Measurements from ENCODE around the gene VPS8. TPM values are rescaled to one million over a fixed set of nuclear protein-coding genes. Genes with fewer than 3 reads are reported as not detected.

The VPS8 gene
- total RNA-seq, 2 experiments from 2014 or later: 30.2 to 33.3 TPM

DNA sequence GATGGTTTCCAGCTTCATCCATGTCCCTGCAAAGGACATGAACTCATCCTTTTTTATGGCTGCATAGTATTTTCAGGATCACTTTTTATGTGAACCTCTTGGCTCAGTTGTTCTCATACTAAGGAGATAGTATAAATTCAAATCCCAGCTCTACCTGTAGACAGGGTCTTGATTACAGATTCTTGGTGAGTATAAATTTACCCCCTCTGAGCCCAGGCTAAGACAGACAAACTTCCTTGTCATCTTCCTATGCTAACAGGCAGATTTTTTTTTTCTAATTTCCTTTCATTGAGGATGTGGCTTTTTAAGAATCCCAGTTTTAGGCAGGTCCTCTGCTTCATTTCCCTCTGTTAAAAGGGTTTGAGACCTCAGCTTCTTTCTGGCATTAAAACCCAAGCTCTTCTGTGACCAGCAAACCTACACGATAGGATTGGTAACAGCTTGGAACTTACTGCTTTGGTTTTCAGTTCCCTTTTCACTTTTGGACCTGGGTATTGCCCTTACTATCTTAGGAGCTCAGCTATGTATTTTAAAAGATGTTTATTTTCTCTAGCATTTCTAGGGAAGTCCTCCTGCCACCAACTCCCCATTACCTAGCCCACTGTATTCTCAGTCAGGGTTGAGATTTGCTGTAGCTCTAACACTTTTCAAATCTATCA lies 72.5 kb downstream of the VPS8 start:
- H3K9me3 Mint-ChIP-seq: no peaks in the 10 kb centered on the region
- no peaks in the 10 kb centered on the region for H3K4me1 Mint-ChIP-seq (ENCODE audit: low read depth)
- peaks cover 10% of the 10 kb centered on the region for H3K36me3 Mint-ChIP-seq (ENCODE audit: low read depth)
- intact Hi-C loops (cut with micrococcal nuclease): loop anchor here (5.0 kb wide), 1 partner anchor 293 kb away; no protein-coding TSS in a partner anchor
- no peak overlapping the region for H3K27ac Mint-ChIP-seq
- no peak for DNase-seq
- no peaks in the 10 kb centered on the region for H3K27me3 Mint-ChIP-seq
- no peak for ATAC-seq
- CTCF ChIA-PET: interaction anchor here (1.0 to 1.4 kb wide), 3 partner anchors 10 to 18 kb away, joined by 3 to 4 read pairs (median 3); no protein-coding TSS in a partner anchor
- H3K4me3 Mint-ChIP-seq: no peak overlapping the region
- POLR2A ChIA-PET: no interaction called here
- TF ChIP-seq, protein P1, sequence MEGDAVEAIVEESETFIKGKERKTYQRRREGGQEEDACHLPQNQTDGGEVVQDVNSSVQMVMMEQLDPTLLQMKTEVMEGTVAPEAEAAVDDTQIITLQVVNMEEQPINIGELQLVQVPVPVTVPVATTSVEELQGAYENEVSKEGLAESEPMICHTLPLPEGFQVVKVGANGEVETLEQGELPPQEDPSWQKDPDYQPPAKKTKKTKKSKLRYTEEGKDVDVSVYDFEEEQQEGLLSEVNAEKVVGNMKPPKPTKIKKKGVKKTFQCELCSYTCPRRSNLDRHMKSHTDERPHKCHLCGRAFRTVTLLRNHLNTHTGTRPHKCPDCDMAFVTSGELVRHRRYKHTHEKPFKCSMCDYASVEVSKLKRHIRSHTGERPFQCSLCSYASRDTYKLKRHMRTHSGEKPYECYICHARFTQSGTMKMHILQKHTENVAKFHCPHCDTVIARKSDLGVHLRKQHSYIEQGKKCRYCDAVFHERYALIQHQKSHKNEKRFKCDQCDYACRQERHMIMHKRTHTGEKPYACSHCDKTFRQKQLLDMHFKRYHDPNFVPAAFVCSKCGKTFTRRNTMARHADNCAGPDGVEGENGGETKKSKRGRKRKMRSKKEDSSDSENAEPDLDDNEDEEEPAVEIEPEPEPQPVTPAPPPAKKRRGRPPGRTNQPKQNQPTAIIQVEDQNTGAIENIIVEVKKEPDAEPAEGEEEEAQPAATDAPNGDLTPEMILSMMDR (IDR thresholded peaks at IDR 0.05): no peak

DNA sequence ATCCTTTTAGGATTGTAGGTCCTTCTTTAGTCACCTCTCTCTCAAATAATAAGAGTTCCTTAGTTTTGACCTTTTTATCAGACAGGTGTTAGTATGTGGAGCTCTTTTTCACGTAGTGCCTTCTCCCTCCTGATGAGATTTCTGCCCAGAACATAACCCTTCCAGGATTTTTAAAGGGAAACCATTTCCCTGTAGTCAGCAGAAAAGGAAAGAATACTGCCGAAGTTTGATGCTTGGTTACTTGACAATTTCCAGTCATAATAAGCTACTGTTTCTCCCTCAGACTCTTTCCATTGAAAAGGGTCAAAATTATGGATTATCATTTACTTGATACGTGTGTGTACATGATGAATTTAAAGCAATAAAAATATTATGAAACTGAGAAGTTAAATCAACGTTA lies 73.1 kb downstream of the VPS8 start:
- H3K36me3 Mint-ChIP-seq (ENCODE audit: low read depth): peaks cover 10% of the 10 kb centered on the region
- TF ChIP-seq, protein P1 (IDR thresholded peaks at IDR 0.05): no peak
- no peaks in the 10 kb centered on the region for H3K27me3 Mint-ChIP-seq
- H3K4me1 Mint-ChIP-seq (ENCODE audit: low read depth): no peaks in the 10 kb centered on the region
- H3K27ac Mint-ChIP-seq: no peak overlapping the region
- ChIA-PET POLR2A (no interaction called here), CTCF (interaction anchor here (1.2 to 1.4 kb wide), 2 partner anchors 13 to 18 kb away, joined by 3 to 4 read pairs; no protein-coding TSS in a partner anchor)
- no peak overlapping the region for H3K4me3 Mint-ChIP-seq
- no peaks in the 10 kb centered on the region for H3K9me3 Mint-ChIP-seq
- intact Hi-C loops (cut with micrococcal nuclease): no loop called here
- ATAC-seq (no peak), DNase-seq (no peak)

DNA sequence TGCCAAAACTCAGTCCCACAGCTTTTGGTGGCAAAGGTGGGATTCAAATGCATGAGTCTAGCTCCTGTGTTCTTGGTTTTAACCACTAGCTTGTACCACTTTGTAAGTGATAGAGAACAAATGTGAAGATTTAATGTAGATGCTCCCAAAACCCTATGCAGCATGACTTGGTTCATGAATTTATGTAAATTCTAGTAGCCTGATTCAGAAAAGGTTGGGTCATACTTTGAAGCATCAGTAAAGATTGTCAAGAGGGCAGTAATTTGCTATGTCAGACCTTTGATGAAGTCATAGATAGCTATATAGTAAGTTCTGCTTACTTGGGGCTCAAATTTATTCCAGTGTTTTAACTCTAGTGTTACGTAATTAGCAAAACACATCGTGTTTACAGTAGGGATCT lies 75.6 kb downstream of the VPS8 start:
- Mint-ChIP-seq H3K9me3 (no peaks in the 10 kb centered on the region), H3K27ac (no peak overlapping the region), H3K4me1 (ENCODE audit: low read depth) (no peaks in the 10 kb centered on the region), H3K36me3 (ENCODE audit: low read depth) (peaks cover 10% of the 10 kb centered on the region), H3K27me3 (no peaks in the 10 kb centered on the region), H3K4me3 (no peak overlapping the region)
- POLR2A ChIA-PET: no interaction called here
- DNase-seq (no peak), ATAC-seq (no peak)
- intact Hi-C loops (cut with micrococcal nuclease): no loop called here
- TF ChIP-seq, protein P1 (IDR thresholded peaks at IDR 0.05): no peak
- CTCF ChIA-PET: no interaction called here

DNA sequence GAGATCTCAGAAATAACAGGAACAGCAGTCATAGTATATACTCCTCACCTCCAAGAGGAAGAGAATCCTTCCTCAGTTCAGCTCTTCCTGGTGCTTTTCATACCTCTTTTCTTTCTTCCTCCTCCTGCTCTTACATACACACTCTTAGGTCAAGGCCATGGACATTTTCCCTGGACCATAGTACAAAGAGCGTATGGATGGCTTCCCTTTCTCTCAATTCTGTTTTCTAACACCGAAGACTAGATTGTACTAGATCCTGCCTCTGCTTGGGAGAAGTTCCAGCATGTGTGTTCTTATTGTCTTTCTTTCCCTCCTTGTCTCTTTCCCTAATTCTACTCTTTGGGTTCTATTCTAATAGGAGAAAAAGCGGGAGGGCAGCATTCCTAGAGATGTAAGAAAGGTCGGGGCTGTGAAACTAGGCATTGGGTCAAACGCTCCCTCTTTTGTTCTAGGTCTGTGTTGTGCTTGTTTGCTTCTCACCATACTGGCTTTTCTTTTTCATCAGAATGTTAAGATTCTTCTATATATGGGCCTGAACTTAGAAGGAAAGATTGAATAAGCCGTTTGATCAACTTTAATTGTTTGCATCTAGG lies 77.4 kb downstream of the VPS8 start:
- H3K36me3 Mint-ChIP-seq (ENCODE audit: low read depth): no peaks in the 10 kb centered on the region

DNA sequence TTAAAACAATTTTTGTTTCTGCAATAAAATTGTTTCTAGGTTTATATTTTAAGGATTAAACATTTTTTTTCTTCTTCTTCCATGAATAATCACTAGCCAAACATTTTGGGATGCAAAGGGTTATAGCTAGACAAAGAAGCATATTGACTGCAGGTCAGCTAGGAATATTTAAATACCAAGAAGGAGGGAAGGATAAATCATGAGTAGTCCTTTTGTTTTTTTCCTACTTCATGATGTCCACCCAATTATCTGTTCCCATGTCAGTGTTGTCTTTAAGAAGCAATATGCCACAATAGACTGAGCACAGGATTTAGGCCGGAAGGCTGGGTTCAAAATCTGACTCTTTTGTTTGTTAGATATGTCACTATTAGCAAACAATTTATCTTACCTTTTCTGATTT lies 82.1 kb downstream of the VPS8 start:
- no peaks in the 10 kb centered on the region for H3K9me3 Mint-ChIP-seq
- ChIA-PET POLR2A (no interaction called here), CTCF (no interaction called here)
- TF ChIP-seq, protein P1 (IDR thresholded peaks at IDR 0.05): no peak
- no peak overlapping the region for H3K27ac Mint-ChIP-seq
- intact Hi-C loops (cut with micrococcal nuclease): no loop called here
- H3K27me3 Mint-ChIP-seq: no peaks in the 10 kb centered on the region
- no peaks in the 10 kb centered on the region for H3K4me1 Mint-ChIP-seq (ENCODE audit: low read depth)
- peaks cover 3% of the 10 kb centered on the region for H3K36me3 Mint-ChIP-seq (ENCODE audit: low read depth)
- H3K4me3 Mint-ChIP-seq: no peak overlapping the region
- DNase-seq (no peak), ATAC-seq (no peak)

More for the DNA sequence above, 77.4 kb downstream of the VPS8 start:
- ATAC-seq (no peak), DNase-seq (no peak)
- ChIA-PET CTCF (interaction anchor here (1.2 kb wide), 1 partner anchor 10 kb away, joined by 3 read pairs; no protein-coding TSS in a partner anchor), POLR2A (no interaction called here)
- H3K27me3 Mint-ChIP-seq: no peaks in the 10 kb centered on the region
- H3K27ac Mint-ChIP-seq: no peak overlapping the region
- intact Hi-C loops (cut with micrococcal nuclease): no loop called here
- TF ChIP-seq, protein P1 (IDR thresholded peaks at IDR 0.05): no peak
- no peaks in the 10 kb centered on the region for H3K9me3 Mint-ChIP-seq
- no peaks in the 10 kb centered on the region for H3K4me1 Mint-ChIP-seq (ENCODE audit: low read depth)
- H3K4me3 Mint-ChIP-seq: no peak overlapping the region

All from activated CD8-positive, alpha-beta T cell treated with anti-CD3 and anti-CD28 coated beads for 36 hours (primary cell).